OCI-LY3 (cell line): ENCODE results near the gene TSC22D3.

Experiments used
- EZH2phosphoT487 ChIP-seq: fragments of 200-600 bp; shearing (Covaris generic); IDR thresholded peaks from 2 replicates; pipeline ENCODE4 v1.6.1; 2018; ENCODE audit warnings: antibody characterized with exemption, mixed run types, low read depth
- TF ChIP-seq, protein P1 (sequence below): fragments of 200-600, 300-600 bp; sonication (generic); IDR thresholded peaks from 2 replicates; pipeline ENCODE4 v1.5.1; 2014; ENCODE audit warnings: antibody characterized with exemption, low read length, low read depth

DNA sequence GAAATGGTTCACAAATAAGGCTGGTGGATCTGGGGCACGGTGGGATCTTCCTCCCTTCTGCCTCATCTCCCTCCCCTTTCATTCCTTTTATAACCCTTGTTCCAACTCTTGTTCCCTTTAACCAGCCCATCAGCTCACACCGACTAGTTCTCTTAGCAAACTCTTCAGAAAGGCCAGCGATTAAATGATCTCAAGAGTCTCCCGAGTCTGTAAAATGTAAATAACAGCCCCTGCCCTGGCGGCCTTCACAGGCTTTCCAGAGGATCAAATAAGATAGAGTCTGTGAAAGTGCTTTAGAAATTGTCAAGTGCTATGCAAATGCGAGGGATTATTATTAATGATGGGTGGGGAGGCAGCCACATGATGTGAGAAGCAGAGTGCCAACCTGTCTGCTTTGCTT lies 27.1 kb downstream of the TSC22D3 start:
- TF ChIP-seq, protein P1, sequence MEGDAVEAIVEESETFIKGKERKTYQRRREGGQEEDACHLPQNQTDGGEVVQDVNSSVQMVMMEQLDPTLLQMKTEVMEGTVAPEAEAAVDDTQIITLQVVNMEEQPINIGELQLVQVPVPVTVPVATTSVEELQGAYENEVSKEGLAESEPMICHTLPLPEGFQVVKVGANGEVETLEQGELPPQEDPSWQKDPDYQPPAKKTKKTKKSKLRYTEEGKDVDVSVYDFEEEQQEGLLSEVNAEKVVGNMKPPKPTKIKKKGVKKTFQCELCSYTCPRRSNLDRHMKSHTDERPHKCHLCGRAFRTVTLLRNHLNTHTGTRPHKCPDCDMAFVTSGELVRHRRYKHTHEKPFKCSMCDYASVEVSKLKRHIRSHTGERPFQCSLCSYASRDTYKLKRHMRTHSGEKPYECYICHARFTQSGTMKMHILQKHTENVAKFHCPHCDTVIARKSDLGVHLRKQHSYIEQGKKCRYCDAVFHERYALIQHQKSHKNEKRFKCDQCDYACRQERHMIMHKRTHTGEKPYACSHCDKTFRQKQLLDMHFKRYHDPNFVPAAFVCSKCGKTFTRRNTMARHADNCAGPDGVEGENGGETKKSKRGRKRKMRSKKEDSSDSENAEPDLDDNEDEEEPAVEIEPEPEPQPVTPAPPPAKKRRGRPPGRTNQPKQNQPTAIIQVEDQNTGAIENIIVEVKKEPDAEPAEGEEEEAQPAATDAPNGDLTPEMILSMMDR = no peak
- no peak for TF ChIP-seq EZH2phosphoT487
